Nephron (organoid): Measurements from ENCODE around the gene ADAMTS15.

Experiments used
- H3K27ac Mint-ChIP-seq, 3 experiments: 2 replicates each; pipeline ENCODE4 v1.8.0; 2020; ENCODE audit warnings: mixed read lengths in 3 of 3, mild to moderate bottlenecking in 2 of 3, moderate library complexity in 1 of 3
- H3K27me3 Mint-ChIP-seq: 2 replicates; pipeline ENCODE4 v1.8.0; 2021; ENCODE audit warnings: low read depth, mild to moderate bottlenecking, moderate library complexity, mixed read lengths
- H3K36me3 Mint-ChIP-seq: 2 replicates; pipeline ENCODE4 v1.8.0; 2020; ENCODE audit warnings: low read depth, mixed read lengths
- H3K4me1 Mint-ChIP-seq: 2 replicates; pipeline ENCODE4 v1.8.0; 2020; ENCODE audit warnings: mixed read lengths
- H3K4me3 Mint-ChIP-seq, 3 experiments: 2 replicates each; pipeline ENCODE4 v1.8.0; 2020; ENCODE audit warnings: mild to moderate bottlenecking in 3 of 3, mixed read lengths in 3 of 3, moderate library complexity in 2 of 3
- H3K9me3 Mint-ChIP-seq: 2 replicates; pipeline ENCODE4 v1.8.0; 2020; ENCODE audit warnings: mixed read lengths
- CTCF ChIP-seq, 3 experiments: fragments of 200-600 bp; sonication (generic); IDR thresholded peaks; one replicate each; pipeline ENCODE4 v1.5.0; 2021; ENCODE audit warnings: antibody characterized with exemption in 3 of 3; ENCODE audit not compliant: unreplicated experiment in 3 of 3

ADAMTS15 gene

GRCh38 chr11:130449310-130449990 is 1.0 kb downstream of the ADAMTS15 start:
- Mint-ChIP-seq H3K9me3 (no peaks in the 10 kb centered on the region), H3K4me1 (peaks cover 59% of the 10 kb centered on the region), H3K27ac (peak overlapping the region; percentile 82 to 93 (median 89)), H3K4me3 (peak overlapping the region; percentile 96 to 98 (median 98)), H3K36me3 (peaks cover 37% of the 10 kb centered on the region), H3K27me3 (peaks cover 20% of the 10 kb centered on the region)
- TF ChIP-seq CTCF (IDR thresholded peaks at IDR 0.05; ENCODE audit: unreplicated experiment in 3 of 3), result no peak

- peaks cover 15% of the 10 kb centered on the region for H3K27me3 Mint-ChIP-seq
- no peaks in the 10 kb centered on the region for H3K9me3 Mint-ChIP-seq
- peak overlapping the region; percentile 96 to 98 (median 98) for H3K4me3 Mint-ChIP-seq
- peaks cover 42% of the 10 kb centered on the region for H3K36me3 Mint-ChIP-seq
- H3K27ac Mint-ChIP-seq, result peak overlapping the region; percentile 82 to 93 (median 89)
- TF ChIP-seq CTCF (IDR thresholded peaks at IDR 0.05; ENCODE audit: unreplicated experiment in 3 of 3), result peak; percentile 79 to 93 (median 90)
- H3K4me1 Mint-ChIP-seq, result peaks cover 60% of the 10 kb centered on the region
Measured at GRCh38 chr11:130449996-130450769, 1.7 kb downstream of the ADAMTS15 start.

- Mint-ChIP-seq H3K27me3 (peaks cover 15% of the 10 kb centered on the region), H3K27ac (peak overlapping the region; percentile 82 to 93 (median 89)), H3K4me1 (peaks cover 63% of the 10 kb centered on the region), H3K4me3 (peak overlapping the region; percentile 96 to 98 (median 98)), H3K9me3 (no peaks in the 10 kb centered on the region), H3K36me3 (peaks cover 45% of the 10 kb centered on the region)
- no peak for TF ChIP-seq CTCF (IDR thresholded peaks at IDR 0.05; ENCODE audit: unreplicated experiment in 3 of 3)
Measured at GRCh38 chr11:130451231-130452019, 3.0 kb downstream of the ADAMTS15 start.

GRCh38 chr11:130452176-130452575 is 3.7 kb downstream of the ADAMTS15 start:
- Mint-ChIP-seq H3K36me3 (peaks cover 50% of the 10 kb centered on the region), H3K4me3 (peak overlapping the region; percentile 96 to 98 (median 98)), H3K27me3 (peaks cover 15% of the 10 kb centered on the region), H3K9me3 (no peaks in the 10 kb centered on the region), H3K4me1 (peaks cover 63% of the 10 kb centered on the region), H3K27ac (peak overlapping the region; percentile 31 to 82 (median 54))
- TF ChIP-seq CTCF (IDR thresholded peaks at IDR 0.05; ENCODE audit: unreplicated experiment in 3 of 3), result no peak

- Mint-ChIP-seq H3K27me3 (peaks cover 15% of the 10 kb centered on the region), H3K4me3 (peak overlapping the region; percentile 69 to 96 (median 73)), H3K27ac (peak overlapping the region in 2 of 3 experiments; percentile 55 to 61), H3K4me1 (peaks cover 70% of the 10 kb centered on the region), H3K9me3 (no peaks in the 10 kb centered on the region), H3K36me3 (peaks cover 56% of the 10 kb centered on the region)
- no peak for TF ChIP-seq CTCF (IDR thresholded peaks at IDR 0.05; ENCODE audit: unreplicated experiment in 3 of 3)
Measured at GRCh38 chr11:130452940-130453339, 4.5 kb downstream of the ADAMTS15 start.
